Naive B cell (primary cell): ENCODE measurements around the gene SLC12A9. TPM values are rescaled to one million over a fixed set of nuclear protein-coding genes. Genes with fewer than 3 reads are reported as not detected.
A peak's percentile ranks its signal among the peaks of the same experiment; 100 is the strongest.
"Not testable (repeated sequence)": the region's sequence is repeated elsewhere in the genome, so short reads cannot be mapped to it uniquely, and the experiment has no call there.

Experiments
- ATAC-seq, 2 donors: fragments of 150-1000 bp; cut with Tn5 transposase; 2 replicates each; pipeline ENCODE4 v1.10.0; 2021; ENCODE audit warnings: low read depth in 2 of 2, mild to moderate bottlenecking in 2 of 2, moderate library complexity in 2 of 2
- DNase-seq: peaks from one replicate; pipeline ENCODE4 v3.0.0; 2022
- H3K27ac Mint-ChIP-seq, 6 donors: one replicate each; pipeline ENCODE4 v1.8.0; 2020 to 2022; ENCODE audit warnings: mild to moderate bottlenecking in 6 of 6, mixed read lengths in 6 of 6, moderate library complexity in 5 of 6, inconsistent platforms in 2 of 6
- H3K27me3 Mint-ChIP-seq, 3 donors: one replicate each; pipeline ENCODE4 v1.8.0; 2021 to 2022; ENCODE audit warnings: mixed read lengths in 3 of 3, mild to moderate bottlenecking in 1 of 3
- H3K36me3 Mint-ChIP-seq, 2 donors: one replicate each; pipeline ENCODE4 v1.8.0; 2020 to 2022; ENCODE audit warnings: mixed read lengths in 2 of 2, inconsistent platforms in 1 of 2, mild to moderate bottlenecking in 1 of 2
- H3K4me1 Mint-ChIP-seq, 3 donors: one replicate each; pipeline ENCODE4 v1.8.0; 2020 to 2022; ENCODE audit warnings: mixed read lengths in 3 of 3, inconsistent platforms in 1 of 3, mild to moderate bottlenecking in 1 of 3, moderate library complexity in 1 of 3
- H3K4me3 Mint-ChIP-seq, 8 donors: one replicate each; pipeline ENCODE4 v1.8.0; 2020 to 2022; ENCODE audit warnings: mild to moderate bottlenecking in 8 of 8, mixed read lengths in 8 of 8, moderate library complexity in 8 of 8, inconsistent platforms in 2 of 8
- H3K9me3 Mint-ChIP-seq, 7 donors: one replicate each; pipeline ENCODE4 v1.8.0; 2020 to 2022; ENCODE audit warnings: mixed read lengths in 7 of 7, mild to moderate bottlenecking in 5 of 7, inconsistent platforms in 2 of 7, moderate library complexity in 1 of 7
- polyA plus RNA-seq, 6 donors: library from polyadenylated mRNA; unstranded; fragments of 300-500 nt; fragmentation: Illumina TruSeq; gene quantifications; one replicate each; pipeline ENCODE4 v1.2.3, GENCODE V29; 2021; ENCODE audit warnings: low read depth in 6 of 6

Gene SLC12A9
- 10 to 100 TPM in 4 of 6 donors, 1 to 10 TPM in 2; 7.8 to 13.1 (median 11.5) TPM for polyA plus RNA-seq

GRCh38 chr7:100852048-100852872, at the start of gene SLC12A9:
Gene SLC12A9 (plus strand): TSS chr7:100852713. CDS start chr7:100854198, 1,485 bp downstream.
- ATAC-seq, result peak; percentile 82 to 83
- H3K36me3 Mint-ChIP-seq, result peaks cover 0 to 5% of the 10 kb centered on the region in 2 donors
- DNase-seq, result peak; percentile 79
- peak within 1 kb of the TSS; percentile 92 to 99 (median 94) for H3K4me3 Mint-ChIP-seq
- H3K27ac Mint-ChIP-seq, result peak within 1 kb of the TSS; percentile 83 to 96 (median 92)
- H3K27me3 Mint-ChIP-seq, result no peaks in the 10 kb centered on the region
- H3K9me3 Mint-ChIP-seq, result no peaks in the 10 kb centered on the region
- peaks cover 28 to 34% (median 33%) of the 10 kb centered on the region in 3 donors for H3K4me1 Mint-ChIP-seq

- no peaks in the 10 kb centered on the region for H3K36me3 Mint-ChIP-seq
- H3K27me3 Mint-ChIP-seq, result no peaks in the 10 kb centered on the region
- peaks cover 34 to 49% (median 43%) of the 10 kb centered on the region in 3 donors for H3K4me1 Mint-ChIP-seq
- peak; percentile 33 for DNase-seq
- no peaks in the 10 kb centered on the region for H3K9me3 Mint-ChIP-seq
- peak; percentile 17 to 22 for ATAC-seq
- peak overlapping the region; percentile 9 to 91 (median 86) for H3K27ac Mint-ChIP-seq
- peak overlapping the region; percentile 63 to 89 (median 85) for H3K4me3 Mint-ChIP-seq
Measured at GRCh38 chr7:100802951-100803350, 49.6 kb upstream of the SLC12A9 start.

GRCh38 chr7:100803398-100804161, 48.9 kb upstream of the SLC12A9 start:
- peak overlapping the region; percentile 63 to 89 (median 85) for H3K4me3 Mint-ChIP-seq
- no peaks in the 10 kb centered on the region for H3K27me3 Mint-ChIP-seq
- ATAC-seq (peak; percentile 97 to 98), DNase-seq (peak; percentile 85)
- H3K4me1 Mint-ChIP-seq, result peaks cover 30 to 42% (median 37%) of the 10 kb centered on the region in 3 donors
- peak overlapping the region; percentile 86 to 98 (median 92) for H3K27ac Mint-ChIP-seq
- H3K36me3 Mint-ChIP-seq, result no peaks in the 10 kb centered on the region
- no peaks in the 10 kb centered on the region for H3K9me3 Mint-ChIP-seq

- peak overlapping the region in 4 of 6 donors; percentile 26 to 90 (median 59) for H3K27ac Mint-ChIP-seq
Measured at GRCh38 chr7:100804681-100805431, 47.7 kb upstream of the SLC12A9 start.

GRCh38 chr7:100806276-100806675, 46.2 kb upstream of the SLC12A9 start:
- H3K36me3 Mint-ChIP-seq, result no peaks in the 10 kb centered on the region
- peak overlapping the region in 2 of 6 donors; percentile 33 to 65 for H3K27ac Mint-ChIP-seq
- ATAC-seq (no peak), DNase-seq (no peak)
- H3K27me3 Mint-ChIP-seq, result no peaks in the 10 kb centered on the region
- peaks cover 16 to 23% (median 19%) of the 10 kb centered on the region in 3 donors for H3K4me1 Mint-ChIP-seq
- no peaks in the 10 kb centered on the region for H3K9me3 Mint-ChIP-seq
- peak overlapping the region in 1 of 8 donors; percentile 76 for H3K4me3 Mint-ChIP-seq

More at GRCh38 chr7:100804681-100805431, 47.7 kb upstream of the SLC12A9 start:
- Mint-ChIP-seq H3K4me1 (peaks cover 20 to 30% (median 25%) of the 10 kb centered on the region in 3 donors), H3K27me3 (no peaks in the 10 kb centered on the region), H3K36me3 (no peaks in the 10 kb centered on the region), H3K4me3 (peak overlapping the region in 3 of 8 donors; percentile 15 to 47 (median 33)), H3K9me3 (no peaks in the 10 kb centered on the region)
- no peak for DNase-seq
- ATAC-seq, result no peak

- peak overlapping the region in 1 of 6 donors; percentile 73 for H3K27ac Mint-ChIP-seq
- H3K4me3 Mint-ChIP-seq, result peak overlapping the region in 2 of 8 donors; percentile 22 to 76
- not testable (repeated sequence) for H3K36me3 Mint-ChIP-seq, H3K27me3 Mint-ChIP-seq, DNase-seq, H3K9me3 Mint-ChIP-seq, ATAC-seq
- peaks cover 16 to 23% (median 19%) of the 10 kb centered on the region in 3 donors for H3K4me1 Mint-ChIP-seq
Measured at GRCh38 chr7:100806883-100807282, 45.6 kb upstream of the SLC12A9 start.

- no peak overlapping the region for H3K4me3 Mint-ChIP-seq
- no peaks in the 10 kb centered on the region for H3K36me3 Mint-ChIP-seq
- H3K4me1 Mint-ChIP-seq, result peaks cover 6 to 10% (median 9%) of the 10 kb centered on the region in 3 donors
- no peaks in the 10 kb centered on the region for H3K9me3 Mint-ChIP-seq
- H3K27me3 Mint-ChIP-seq, result no peaks in the 10 kb centered on the region
- DNase-seq, result no peak
- no peak for ATAC-seq
- peak overlapping the region in 1 of 6 donors; percentile 33 for H3K27ac Mint-ChIP-seq
Measured at GRCh38 chr7:100808354-100808875, 44.1 kb upstream of the SLC12A9 start.

GRCh38 chr7:100811480-100811879, 41.0 kb upstream of the SLC12A9 start:
- DNase-seq (no peak), ATAC-seq (no peak)
- no peaks in the 10 kb centered on the region for H3K9me3 Mint-ChIP-seq
- no peak overlapping the region for H3K4me3 Mint-ChIP-seq
- no peaks in the 10 kb centered on the region for H3K27me3 Mint-ChIP-seq
- H3K4me1 Mint-ChIP-seq, result no peaks in the 10 kb centered on the region
- no peaks in the 10 kb centered on the region for H3K36me3 Mint-ChIP-seq
- no peak overlapping the region for H3K27ac Mint-ChIP-seq

GRCh38 chr7:100812729-100813128, 39.8 kb upstream of the SLC12A9 start:
- no peaks in the 10 kb centered on the region for H3K36me3 Mint-ChIP-seq
- no peaks in the 10 kb centered on the region for H3K4me1 Mint-ChIP-seq
- no peaks in the 10 kb centered on the region for H3K9me3 Mint-ChIP-seq
- no peaks in the 10 kb centered on the region for H3K27me3 Mint-ChIP-seq
- peak overlapping the region in 1 of 6 donors; percentile 70 for H3K27ac Mint-ChIP-seq
- DNase-seq, result no peak
- no peak for ATAC-seq
- H3K4me3 Mint-ChIP-seq, result no peak overlapping the region

GRCh38 chr7:100816515-100816914, 36.0 kb upstream of the SLC12A9 start:
- H3K27ac Mint-ChIP-seq, result peak overlapping the region in 1 of 6 donors; percentile 91
- H3K27me3 Mint-ChIP-seq, DNase-seq: not testable (repeated sequence)

GRCh38 chr7:100817097-100817496, 35.4 kb upstream of the SLC12A9 start:
- Mint-ChIP-seq H3K9me3 (no peaks in the 10 kb centered on the region), H3K4me3 (no peak overlapping the region), H3K4me1 (no peaks in the 10 kb centered on the region), H3K27ac (no peak overlapping the region), H3K36me3 (peaks cover 0 to 4% of the 10 kb centered on the region in 2 donors), H3K27me3 (no peaks in the 10 kb centered on the region)
- DNase-seq (no peak), ATAC-seq (no peak)

More at GRCh38 chr7:100816515-100816914, 36.0 kb upstream of the SLC12A9 start:
- not testable (repeated sequence) for H3K9me3 Mint-ChIP-seq, H3K4me1 Mint-ChIP-seq, H3K36me3 Mint-ChIP-seq, H3K4me3 Mint-ChIP-seq, ATAC-seq

GRCh38 chr7:100818366-100818765, 34.1 kb upstream of the SLC12A9 start:
- DNase-seq (no peak), ATAC-seq (no peak)
- no peaks in the 10 kb centered on the region for H3K9me3 Mint-ChIP-seq
- H3K36me3 Mint-ChIP-seq, result peaks cover 0 to 4% of the 10 kb centered on the region in 2 donors
- no peak overlapping the region for H3K4me3 Mint-ChIP-seq
- H3K4me1 Mint-ChIP-seq, result no peaks in the 10 kb centered on the region
- H3K27ac Mint-ChIP-seq, result no peak overlapping the region
- peaks cover 0 to under 1% (median 0%) of the 10 kb centered on the region in 3 donors for H3K27me3 Mint-ChIP-seq
